IMR-90 (cell line): Measurements from ENCODE around the gene CIZ1.

ENCODE experiments used
- RAD21 ChIP-seq: IDR thresholded peaks from 2 replicates; pipeline ENCODE4 v1.6.1; 2012; ENCODE audit warnings: low read length, improper control_type of control experiment
- RFX5 ChIP-seq: IDR thresholded peaks from 2 replicates; pipeline ENCODE4 v1.8.0; 2012; ENCODE audit warnings: low read depth, mild to moderate bottlenecking, low read length, moderate library complexity

GRCh38 chr9:128121924-128122808 lies 69.2 kb downstream of the CIZ1 start:
- TF ChIP-seq RAD21: no peak
- TF ChIP-seq RFX5: no peak
